GM23338 (cell line): ENCODE results near the gene ILDR2. TPM values are rescaled to one million over a fixed set of nuclear protein-coding genes. Genes with fewer than 3 reads are reported as not detected.

ENCODE experiments used
- ATAC-seq: fragments of 200-7000 bp; cut with Tn5 transposase; 3 replicates; pipeline ENCODE4 v1.9.1; 2020
- DNase-seq: peaks from one replicate; pipeline ENCODE4 v3.0.0-alpha.2; 2015; ENCODE audit warnings: low spot score
- H2AFZ ChIP-seq: fragments of 200-600 bp; sonication (generic); 2 replicates; pipeline ENCODE4 v1.8.0; 2016; ENCODE audit warnings: antibody characterized with exemption, mild to moderate bottlenecking, moderate library complexity
- H3F3A ChIP-seq: fragments of 200-600 bp; sonication (generic); replicated peaks from 2 replicates; pipeline ENCODE4 v1.8.0; 2017; ENCODE audit warnings: antibody characterized with exemption, mixed run types, low read depth
- H3K27ac ChIP-seq: fragments of 200-600 bp; sonication (generic); 2 replicates; pipeline ENCODE4 v1.6.1; 2016; ENCODE audit warnings: low read depth
- H3K27me3 ChIP-seq: fragments of 200-600 bp; sonication (generic); 2 replicates; pipeline ENCODE4 v1.8.0; 2016; ENCODE audit warnings: mild to moderate bottlenecking, mixed run types, moderate library complexity; ENCODE audit not compliant: insufficient read depth
- H3K36me3 ChIP-seq: fragments of 200-600 bp; sonication (generic); 2 replicates; pipeline ENCODE4 v1.8.0; 2016; ENCODE audit warnings: mild to moderate bottlenecking; ENCODE audit not compliant: insufficient read depth
- H3K4me1 ChIP-seq: fragments of 200-600 bp; sonication (generic); 2 replicates; pipeline ENCODE4 v1.8.0; 2016; ENCODE audit warnings: mild to moderate bottlenecking, moderate library complexity; ENCODE audit not compliant: insufficient read depth
- H3K4me2 ChIP-seq: fragments of 200-600 bp; sonication (generic); 2 replicates; pipeline ENCODE4 v1.7.1; 2017; ENCODE audit warnings: mixed run types
- H3K4me3 ChIP-seq: fragments of 200-600 bp; sonication (generic); 2 replicates; pipeline ENCODE4 v1.6.1; 2016; ENCODE audit warnings: mixed run types
- H3K79me2 ChIP-seq: fragments of 200-600 bp; sonication (generic); replicated peaks from 2 replicates; pipeline ENCODE4 v1.8.0; 2017; ENCODE audit warnings: mild to moderate bottlenecking; ENCODE audit not compliant: insufficient read depth
- H3K9me2 ChIP-seq: fragments of 200-600 bp; sonication (generic); 2 replicates; pipeline ENCODE4 v1.8.0; 2017; ENCODE audit not compliant: insufficient read depth
- H4K20me1 ChIP-seq: fragments of 200-600 bp; sonication (generic); replicated peaks from 2 replicates; pipeline ENCODE4 v1.8.0; 2017; ENCODE audit warnings: mild to moderate bottlenecking; ENCODE audit not compliant: insufficient read depth
- H3K27ac Mint-ChIP-seq: 2 replicates; pipeline ENCODE4 v1.8.0; 2020; ENCODE audit warnings: inconsistent platforms, mild to moderate bottlenecking, moderate library complexity, mixed read lengths
- H3K27me3 Mint-ChIP-seq: 3 replicates; pipeline ENCODE4 v1.8.0; 2022; ENCODE audit warnings: low read depth, mild to moderate bottlenecking, moderate library complexity, mixed read lengths, inconsistent platforms; ENCODE audit not compliant: insufficient read depth, poor library complexity
- H3K36me3 Mint-ChIP-seq: 3 replicates; pipeline ENCODE4 v1.8.0; 2021; ENCODE audit warnings: low read depth, mild to moderate bottlenecking, inconsistent platforms, moderate library complexity, mixed read lengths
- H3K4me1 Mint-ChIP-seq: 3 replicates; pipeline ENCODE4 v1.8.0; 2020; ENCODE audit warnings: mild to moderate bottlenecking, inconsistent platforms, mixed read lengths
- H3K4me3 Mint-ChIP-seq: 3 replicates; pipeline ENCODE4 v1.8.0; 2021; ENCODE audit warnings: moderate library complexity, mild to moderate bottlenecking, inconsistent platforms, mixed read lengths
- H3K9me3 Mint-ChIP-seq: 3 replicates; pipeline ENCODE4 v1.8.0; 2020; ENCODE audit warnings: moderate library complexity, mild to moderate bottlenecking, inconsistent platforms, mixed read lengths
- CREB1 ChIP-seq: fragments of 250-450 bp; sonication (Bioruptor Pico); IDR thresholded peaks from 2 replicates; pipeline ENCODE4 v1.5.0; 2020; ENCODE audit warnings: low read depth, mild to moderate bottlenecking, moderate library complexity
- EZH2 ChIP-seq: fragments of 200-600 bp; sonication (generic); IDR thresholded peaks from one replicate; pipeline ENCODE4 v1.8.0; 2017; ENCODE audit warnings: antibody characterized with exemption, mild to moderate bottlenecking, low read depth; ENCODE audit not compliant: unreplicated experiment
- JUNB ChIP-seq: IDR thresholded peaks from one replicate; pipeline ENCODE4 v1.6.1; 2016; ENCODE audit warnings: antibody characterized with exemption; ENCODE audit not compliant: unreplicated experiment
- NANOG ChIP-seq: IDR thresholded peaks from 2 replicates; pipeline ENCODE4 v1.6.1; 2016; ENCODE audit warnings: antibody characterized with exemption, borderline replicate concordance
- ZNF331 ChIP-seq: fragments of 250-450 bp; sonication (Bioruptor Pico); IDR thresholded peaks from 2 replicates; pipeline ENCODE4 v1.5.0; 2020; ENCODE audit warnings: low read depth, mild to moderate bottlenecking, moderate library complexity
- polyA plus RNA-seq: library from polyadenylated mRNA; unstranded; fragments of >200 nt; fragmentation: Nextera tagmentation; extraction: Ambion mirVana; gene quantifications from 2 replicates; pipeline ENCODE4 v1.2.1, GENCODE V29; 2016
- total RNA-seq: library from RNA; depleted of rRNA; stranded (reverse); fragments of >200 nt; shearing (Covaris generic); gene quantifications from 2 replicates; pipeline ENCODE4 v1.2.3, GENCODE V29; 2014
- TF ChIP-seq, protein P1 (sequence below): IDR thresholded peaks from 2 replicates; pipeline ENCODE4 v1.6.1; 2016; ENCODE audit warnings: antibody characterized with exemption
- TF ChIP-seq, protein P2 (sequence below), 2 experiments: fragments of 200-600 bp in 1 of 2; sonication (generic) in 1 of 2; conservative IDR thresholded peaks; 2 replicates each; pipeline versions ENCODE4 v1.5.1 to v1.6.1; 2016 to 2017; ENCODE audit warnings: antibody characterized with exemption in 2 of 2, low read depth in 2 of 2, mild to moderate bottlenecking in 2 of 2, moderate library complexity in 1 of 2
- TF ChIP-seq, protein P3 (sequence below): IDR thresholded peaks from one replicate; pipeline ENCODE4 v1.6.1; 2018; ENCODE audit warnings: antibody characterized with exemption; ENCODE audit not compliant: unreplicated experiment
- TF ChIP-seq, protein P4 (sequence below): fragments of 250-450 bp; sonication (Bioruptor Pico); IDR thresholded peaks from 2 replicates; pipeline ENCODE4 v1.5.0; 2020; ENCODE audit warnings: mild to moderate bottlenecking, moderate library complexity

ILDR2 gene
- total and polyA plus RNA-seq, 2 experiments from 2014 or later: 0.27 to 2.4 TPM

DNA sequence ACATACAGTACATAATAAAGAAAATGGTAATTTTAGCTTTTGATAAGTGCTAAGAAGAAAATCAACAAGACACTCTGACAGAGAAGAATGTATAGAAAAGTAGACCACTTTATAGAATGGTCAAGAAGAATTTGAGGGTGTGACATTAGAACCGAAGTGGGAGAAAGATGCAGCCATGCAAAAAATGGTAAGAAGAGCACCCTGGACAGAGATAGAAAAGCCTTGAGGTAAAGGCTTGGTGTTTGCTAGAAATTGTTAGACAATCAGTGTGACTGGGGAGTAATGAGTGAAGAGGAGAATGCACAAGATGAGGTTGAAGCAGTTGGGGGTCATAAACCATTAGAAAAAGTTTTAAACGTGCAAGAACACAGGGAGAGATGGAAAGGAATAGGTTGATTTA, 37.2 kb upstream of the ILDR2 start:
- H3K4me1 ChIP-seq: no peaks in the 10 kb centered on the region
- no peaks in the 10 kb centered on the region for H3K79me2 ChIP-seq
- no peak for TF ChIP-seq CREB1 (CRISPR knock-in tag)
- no peak for TF ChIP-seq NANOG
- TF ChIP-seq, protein P1, sequence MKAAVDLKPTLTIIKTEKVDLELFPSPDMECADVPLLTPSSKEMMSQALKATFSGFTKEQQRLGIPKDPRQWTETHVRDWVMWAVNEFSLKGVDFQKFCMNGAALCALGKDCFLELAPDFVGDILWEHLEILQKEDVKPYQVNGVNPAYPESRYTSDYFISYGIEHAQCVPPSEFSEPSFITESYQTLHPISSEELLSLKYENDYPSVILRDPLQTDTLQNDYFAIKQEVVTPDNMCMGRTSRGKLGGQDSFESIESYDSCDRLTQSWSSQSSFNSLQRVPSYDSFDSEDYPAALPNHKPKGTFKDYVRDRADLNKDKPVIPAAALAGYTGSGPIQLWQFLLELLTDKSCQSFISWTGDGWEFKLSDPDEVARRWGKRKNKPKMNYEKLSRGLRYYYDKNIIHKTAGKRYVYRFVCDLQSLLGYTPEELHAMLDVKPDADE: no peak
- no peak for TF ChIP-seq EZH2
- TF ChIP-seq JUNB: no peak
- no peaks in the 10 kb centered on the region for H3K4me1 Mint-ChIP-seq
- no peak overlapping the region for H3K4me2 ChIP-seq
- H3K9me3 Mint-ChIP-seq: no peaks in the 10 kb centered on the region
- ATAC-seq (no peak), DNase-seq (no peak)
- H3K4me3 ChIP-seq: no peak overlapping the region
- no peak overlapping the region for H3K27ac ChIP-seq
- H3K36me3 ChIP-seq: no peaks in the 10 kb centered on the region
- no peaks in the 10 kb centered on the region for H3F3A ChIP-seq
- no peaks in the 10 kb centered on the region for H3K27me3 Mint-ChIP-seq
- no peaks in the 10 kb centered on the region for H3K36me3 Mint-ChIP-seq
- H3K4me3 Mint-ChIP-seq: no peak overlapping the region
- no peak overlapping the region for H2AFZ ChIP-seq
- no peaks in the 10 kb centered on the region for H4K20me1 ChIP-seq
- no peaks in the 10 kb centered on the region for H3K27me3 ChIP-seq
- no peak overlapping the region for H3K27ac Mint-ChIP-seq
- no peaks in the 10 kb centered on the region for H3K9me2 ChIP-seq

DNA sequence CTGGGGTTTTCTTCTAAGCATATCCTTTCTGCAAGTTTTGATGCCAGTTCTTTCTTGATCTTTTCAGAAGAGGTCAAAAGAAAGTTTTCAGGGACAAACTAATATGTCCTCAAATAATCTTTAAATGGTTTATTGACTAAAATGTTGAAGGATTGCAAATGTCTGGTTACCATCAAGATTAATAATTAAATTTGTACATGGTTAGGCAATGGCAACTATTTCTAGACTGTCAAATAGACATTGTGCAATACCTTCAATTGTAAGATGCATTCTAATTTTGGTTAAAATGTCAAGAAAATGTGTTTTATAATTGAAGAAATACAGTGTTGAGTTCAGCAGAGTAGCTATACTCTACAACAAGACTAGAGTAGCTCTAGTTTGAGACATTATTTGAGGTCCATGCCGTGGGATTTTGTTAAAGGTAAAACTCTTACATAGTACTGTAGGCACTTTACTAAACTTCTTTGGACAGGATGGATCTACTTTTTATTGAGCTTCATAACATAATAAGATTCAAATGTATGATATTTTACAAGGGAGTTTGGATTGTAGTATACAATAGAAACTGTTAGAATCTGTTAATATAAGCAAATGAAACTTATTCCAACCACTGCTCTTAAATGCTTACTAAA, 36.3 kb upstream of the ILDR2 start:
- H3K36me3 ChIP-seq: no peaks in the 10 kb centered on the region
- ATAC-seq (no peak), DNase-seq (no peak)
- no peaks in the 10 kb centered on the region for H3F3A ChIP-seq
- H3K27ac Mint-ChIP-seq: no peak overlapping the region
- H3K4me3 Mint-ChIP-seq: no peak overlapping the region
- H4K20me1 ChIP-seq: no peaks in the 10 kb centered on the region
- no peaks in the 10 kb centered on the region for H3K4me1 ChIP-seq
- no peaks in the 10 kb centered on the region for H3K27me3 Mint-ChIP-seq
- no peak overlapping the region for H3K4me2 ChIP-seq
- no peaks in the 10 kb centered on the region for H3K27me3 ChIP-seq
- no peaks in the 10 kb centered on the region for H3K9me2 ChIP-seq
- H3K9me3 Mint-ChIP-seq: no peaks in the 10 kb centered on the region
- no peak overlapping the region for H3K4me3 ChIP-seq
- H3K27ac ChIP-seq: no peak overlapping the region
- no peaks in the 10 kb centered on the region for H3K79me2 ChIP-seq
- H3K4me1 Mint-ChIP-seq: no peaks in the 10 kb centered on the region
- no peaks in the 10 kb centered on the region for H3K36me3 Mint-ChIP-seq
- no peak overlapping the region for H2AFZ ChIP-seq
- TF ChIP-seq, protein P2, sequence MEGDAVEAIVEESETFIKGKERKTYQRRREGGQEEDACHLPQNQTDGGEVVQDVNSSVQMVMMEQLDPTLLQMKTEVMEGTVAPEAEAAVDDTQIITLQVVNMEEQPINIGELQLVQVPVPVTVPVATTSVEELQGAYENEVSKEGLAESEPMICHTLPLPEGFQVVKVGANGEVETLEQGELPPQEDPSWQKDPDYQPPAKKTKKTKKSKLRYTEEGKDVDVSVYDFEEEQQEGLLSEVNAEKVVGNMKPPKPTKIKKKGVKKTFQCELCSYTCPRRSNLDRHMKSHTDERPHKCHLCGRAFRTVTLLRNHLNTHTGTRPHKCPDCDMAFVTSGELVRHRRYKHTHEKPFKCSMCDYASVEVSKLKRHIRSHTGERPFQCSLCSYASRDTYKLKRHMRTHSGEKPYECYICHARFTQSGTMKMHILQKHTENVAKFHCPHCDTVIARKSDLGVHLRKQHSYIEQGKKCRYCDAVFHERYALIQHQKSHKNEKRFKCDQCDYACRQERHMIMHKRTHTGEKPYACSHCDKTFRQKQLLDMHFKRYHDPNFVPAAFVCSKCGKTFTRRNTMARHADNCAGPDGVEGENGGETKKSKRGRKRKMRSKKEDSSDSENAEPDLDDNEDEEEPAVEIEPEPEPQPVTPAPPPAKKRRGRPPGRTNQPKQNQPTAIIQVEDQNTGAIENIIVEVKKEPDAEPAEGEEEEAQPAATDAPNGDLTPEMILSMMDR (conservative IDR thresholded peaks at IDR 0.05; ENCODE audit: low read depth in 2 of 2): no peak
- no peak for TF ChIP-seq EZH2
- no peak for TF ChIP-seq JUNB
- no peak for TF ChIP-seq ZNF331 (CRISPR knock-in tag)
- TF ChIP-seq, protein P3, sequence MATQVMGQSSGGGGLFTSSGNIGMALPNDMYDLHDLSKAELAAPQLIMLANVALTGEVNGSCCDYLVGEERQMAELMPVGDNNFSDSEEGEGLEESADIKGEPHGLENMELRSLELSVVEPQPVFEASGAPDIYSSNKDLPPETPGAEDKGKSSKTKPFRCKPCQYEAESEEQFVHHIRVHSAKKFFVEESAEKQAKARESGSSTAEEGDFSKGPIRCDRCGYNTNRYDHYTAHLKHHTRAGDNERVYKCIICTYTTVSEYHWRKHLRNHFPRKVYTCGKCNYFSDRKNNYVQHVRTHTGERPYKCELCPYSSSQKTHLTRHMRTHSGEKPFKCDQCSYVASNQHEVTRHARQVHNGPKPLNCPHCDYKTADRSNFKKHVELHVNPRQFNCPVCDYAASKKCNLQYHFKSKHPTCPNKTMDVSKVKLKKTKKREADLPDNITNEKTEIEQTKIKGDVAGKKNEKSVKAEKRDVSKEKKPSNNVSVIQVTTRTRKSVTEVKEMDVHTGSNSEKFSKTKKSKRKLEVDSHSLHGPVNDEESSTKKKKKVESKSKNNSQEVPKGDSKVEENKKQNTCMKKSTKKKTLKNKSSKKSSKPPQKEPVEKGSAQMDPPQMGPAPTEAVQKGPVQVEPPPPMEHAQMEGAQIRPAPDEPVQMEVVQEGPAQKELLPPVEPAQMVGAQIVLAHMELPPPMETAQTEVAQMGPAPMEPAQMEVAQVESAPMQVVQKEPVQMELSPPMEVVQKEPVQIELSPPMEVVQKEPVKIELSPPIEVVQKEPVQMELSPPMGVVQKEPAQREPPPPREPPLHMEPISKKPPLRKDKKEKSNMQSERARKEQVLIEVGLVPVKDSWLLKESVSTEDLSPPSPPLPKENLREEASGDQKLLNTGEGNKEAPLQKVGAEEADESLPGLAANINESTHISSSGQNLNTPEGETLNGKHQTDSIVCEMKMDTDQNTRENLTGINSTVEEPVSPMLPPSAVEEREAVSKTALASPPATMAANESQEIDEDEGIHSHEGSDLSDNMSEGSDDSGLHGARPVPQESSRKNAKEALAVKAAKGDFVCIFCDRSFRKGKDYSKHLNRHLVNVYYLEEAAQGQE: no peak
- TF ChIP-seq, protein P4, sequence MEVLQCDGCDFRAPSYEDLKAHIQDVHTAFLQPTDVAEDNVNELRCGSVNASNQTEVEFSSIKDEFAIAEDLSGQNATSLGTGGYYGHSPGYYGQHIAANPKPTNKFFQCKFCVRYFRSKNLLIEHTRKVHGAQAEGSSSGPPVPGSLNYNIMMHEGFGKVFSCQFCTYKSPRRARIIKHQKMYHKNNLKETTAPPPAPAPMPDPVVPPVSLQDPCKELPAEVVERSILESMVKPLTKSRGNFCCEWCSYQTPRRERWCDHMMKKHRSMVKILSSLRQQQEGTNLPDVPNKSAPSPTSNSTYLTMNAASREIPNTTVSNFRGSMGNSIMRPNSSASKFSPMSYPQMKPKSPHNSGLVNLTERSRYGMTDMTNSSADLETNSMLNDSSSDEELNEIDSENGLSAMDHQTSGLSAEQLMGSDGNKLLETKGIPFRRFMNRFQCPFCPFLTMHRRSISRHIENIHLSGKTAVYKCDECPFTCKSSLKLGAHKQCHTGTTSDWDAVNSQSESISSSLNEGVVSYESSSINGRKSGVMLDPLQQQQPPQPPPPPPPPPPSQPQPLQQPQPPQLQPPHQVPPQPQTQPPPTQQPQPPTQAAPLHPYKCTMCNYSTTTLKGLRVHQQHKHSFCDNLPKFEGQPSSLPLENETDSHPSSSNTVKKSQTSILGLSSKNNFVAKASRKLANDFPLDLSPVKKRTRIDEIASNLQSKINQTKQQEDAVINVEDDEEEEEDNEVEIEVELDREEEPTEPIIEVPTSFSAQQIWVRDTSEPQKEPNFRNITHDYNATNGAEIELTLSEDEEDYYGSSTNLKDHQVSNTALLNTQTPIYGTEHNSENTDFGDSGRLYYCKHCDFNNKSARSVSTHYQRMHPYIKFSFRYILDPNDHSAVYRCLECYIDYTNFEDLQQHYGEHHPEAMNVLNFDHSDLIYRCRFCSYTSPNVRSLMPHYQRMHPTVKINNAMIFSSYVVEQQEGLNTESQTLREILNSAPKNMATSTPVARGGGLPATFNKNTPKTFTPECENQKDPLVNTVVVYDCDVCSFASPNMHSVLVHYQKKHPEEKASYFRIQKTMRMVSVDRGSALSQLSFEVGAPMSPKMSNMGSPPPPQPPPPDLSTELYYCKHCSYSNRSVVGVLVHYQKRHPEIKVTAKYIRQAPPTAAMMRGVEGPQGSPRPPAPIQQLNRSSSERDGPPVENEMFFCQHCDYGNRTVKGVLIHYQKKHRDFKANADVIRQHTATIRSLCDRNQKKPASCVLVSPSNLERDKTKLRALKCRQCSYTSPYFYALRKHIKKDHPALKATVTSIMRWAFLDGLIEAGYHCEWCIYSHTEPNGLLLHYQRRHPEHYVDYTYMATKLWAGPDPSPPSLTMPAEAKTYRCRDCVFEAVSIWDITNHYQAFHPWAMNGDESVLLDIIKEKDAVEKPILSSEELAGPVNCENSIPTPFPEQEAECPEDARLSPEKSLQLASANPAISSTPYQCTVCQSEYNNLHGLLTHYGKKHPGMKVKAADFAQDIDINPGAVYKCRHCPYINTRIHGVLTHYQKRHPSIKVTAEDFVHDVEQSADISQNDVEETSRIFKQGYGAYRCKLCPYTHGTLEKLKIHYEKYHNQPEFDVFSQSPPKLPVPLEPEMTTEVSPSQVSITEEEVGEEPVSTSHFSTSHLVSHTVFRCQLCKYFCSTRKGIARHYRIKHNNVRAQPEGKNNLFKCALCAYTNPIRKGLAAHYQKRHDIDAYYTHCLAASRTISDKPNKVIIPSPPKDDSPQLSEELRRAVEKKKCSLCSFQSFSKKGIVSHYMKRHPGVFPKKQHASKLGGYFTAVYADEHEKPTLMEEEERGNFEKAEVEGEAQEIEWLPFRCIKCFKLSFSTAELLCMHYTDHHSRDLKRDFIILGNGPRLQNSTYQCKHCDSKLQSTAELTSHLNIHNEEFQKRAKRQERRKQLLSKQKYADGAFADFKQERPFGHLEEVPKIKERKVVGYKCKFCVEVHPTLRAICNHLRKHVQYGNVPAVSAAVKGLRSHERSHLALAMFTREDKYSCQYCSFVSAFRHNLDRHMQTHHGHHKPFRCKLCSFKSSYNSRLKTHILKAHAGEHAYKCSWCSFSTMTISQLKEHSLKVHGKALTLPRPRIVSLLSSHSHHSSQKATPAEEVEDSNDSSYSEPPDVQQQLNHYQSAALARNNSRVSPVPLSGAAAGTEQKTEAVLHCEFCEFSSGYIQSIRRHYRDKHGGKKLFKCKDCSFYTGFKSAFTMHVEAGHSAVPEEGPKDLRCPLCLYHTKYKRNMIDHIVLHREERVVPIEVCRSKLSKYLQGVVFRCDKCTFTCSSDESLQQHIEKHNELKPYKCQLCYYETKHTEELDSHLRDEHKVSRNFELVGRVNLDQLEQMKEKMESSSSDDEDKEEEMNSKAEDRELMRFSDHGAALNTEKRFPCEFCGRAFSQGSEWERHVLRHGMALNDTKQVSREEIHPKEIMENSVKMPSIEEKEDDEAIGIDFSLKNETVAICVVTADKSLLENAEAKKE: no peak
